ENCODE measurements around the gene KRTAP10-3.
"Not testable (repeated sequence)": the region's sequence is repeated elsewhere in the genome, so short reads cannot be mapped to it uniquely, and the experiment has no call there.

KRTAP10-3 gene

GRCh38 chr21:44578371-44579055 lies 19.9 kb upstream of the KRTAP10-3 start:
- H3K27ac ChIP-seq (ENCODE audit: low read depth, low read length, severe bottlenecking) = no peak overlapping the region
- no peak overlapping the region for H3K4me3 ChIP-seq (ENCODE audit: extremely low read depth, insufficient read depth, low read length, poor library complexity, severe bottlenecking)
- 90 to 92% methylated on average over 12 to 15 of the region's 17 CpGs for WGBS, 2 experiments (ENCODE audit: insufficient coverage in 2 of 2)
- H3K4me1 ChIP-seq (ENCODE audit: control insufficient read depth, insufficient read depth, low read length, poor library complexity, severe bottlenecking) = no peaks in the 10 kb centered on the region
- H3K36me3 ChIP-seq (ENCODE audit: control insufficient read depth, insufficient read depth, low read length) = no peaks in the 10 kb centered on the region
- H3K9me3 ChIP-seq (ENCODE audit: control insufficient read depth, low read length) = peaks cover 8% of the 10 kb centered on the region

GRCh38 chr21:44576025-44576420 lies 17.4 kb upstream of the KRTAP10-3 start:
- 86 to 94% methylated on average over 6 of the region's 10 CpGs for WGBS, 2 experiments (ENCODE audit: insufficient coverage in 2 of 2)
- Histone ChIP-seq H3K9me3 (ENCODE audit: control insufficient read depth, low read length) (peaks cover 18% of the 10 kb centered on the region), H3K4me1 (ENCODE audit: control insufficient read depth, insufficient read depth, low read length, poor library complexity, severe bottlenecking) (peaks cover 4% of the 10 kb centered on the region), H3K27ac (ENCODE audit: low read depth, low read length, severe bottlenecking) (no peak overlapping the region), H3K36me3 (ENCODE audit: control insufficient read depth, insufficient read depth, low read length) (no peaks in the 10 kb centered on the region), H3K4me3 (ENCODE audit: extremely low read depth, insufficient read depth, low read length, poor library complexity, severe bottlenecking) (no peak overlapping the region)

DNA sequence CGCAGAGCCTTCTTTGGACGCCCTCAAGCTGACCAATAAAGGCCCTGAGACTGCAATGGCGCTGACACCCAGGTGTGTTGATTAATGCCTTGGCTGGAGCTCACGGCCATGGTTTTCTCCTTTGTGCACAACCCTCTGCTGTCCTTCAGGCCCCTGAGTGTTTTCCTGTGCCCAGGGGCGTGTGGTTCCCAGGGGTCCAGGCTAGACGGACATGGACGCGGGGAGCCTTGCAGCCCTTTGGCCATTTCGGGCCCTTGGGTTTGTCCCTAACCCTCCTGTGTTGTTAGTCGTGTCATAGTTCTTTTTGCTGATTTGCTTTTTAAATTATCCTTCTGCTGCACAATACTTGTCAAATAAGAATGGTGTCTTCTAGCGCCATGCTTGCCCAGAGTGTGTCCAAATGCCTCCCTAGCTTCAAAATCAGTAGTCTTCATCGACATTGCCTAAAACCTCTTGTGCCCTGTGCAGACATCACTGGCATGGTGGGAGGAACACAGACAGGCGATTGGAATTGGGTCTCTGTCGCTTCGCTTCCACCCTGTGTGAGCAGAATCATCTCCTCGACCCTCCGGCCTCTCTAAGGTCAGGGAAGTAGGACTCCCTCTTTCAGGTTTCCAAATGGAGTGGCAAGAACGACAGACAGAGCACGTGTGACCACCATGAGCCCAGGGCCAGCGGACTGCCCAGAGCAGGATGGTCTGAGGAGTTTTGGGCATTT lies 16.9 kb upstream of the KRTAP10-3 start:
- WGBS, 2 experiments (ENCODE audit: insufficient coverage in 2 of 2) = 91 to 96% methylated on average over 19 to 20 of the region's 20 CpGs
- Histone ChIP-seq H3K36me3 (ENCODE audit: control insufficient read depth, insufficient read depth, low read length) (no peaks in the 10 kb centered on the region), H3K9me3 (ENCODE audit: control insufficient read depth, low read length) (peaks cover 23% of the 10 kb centered on the region), H3K27ac (ENCODE audit: low read depth, low read length, severe bottlenecking) (no peak overlapping the region), H3K4me3 (ENCODE audit: extremely low read depth, insufficient read depth, low read length, poor library complexity, severe bottlenecking) (no peak overlapping the region), H3K4me1 (ENCODE audit: control insufficient read depth, insufficient read depth, low read length, poor library complexity, severe bottlenecking) (peaks cover 4% of the 10 kb centered on the region)

DNA sequence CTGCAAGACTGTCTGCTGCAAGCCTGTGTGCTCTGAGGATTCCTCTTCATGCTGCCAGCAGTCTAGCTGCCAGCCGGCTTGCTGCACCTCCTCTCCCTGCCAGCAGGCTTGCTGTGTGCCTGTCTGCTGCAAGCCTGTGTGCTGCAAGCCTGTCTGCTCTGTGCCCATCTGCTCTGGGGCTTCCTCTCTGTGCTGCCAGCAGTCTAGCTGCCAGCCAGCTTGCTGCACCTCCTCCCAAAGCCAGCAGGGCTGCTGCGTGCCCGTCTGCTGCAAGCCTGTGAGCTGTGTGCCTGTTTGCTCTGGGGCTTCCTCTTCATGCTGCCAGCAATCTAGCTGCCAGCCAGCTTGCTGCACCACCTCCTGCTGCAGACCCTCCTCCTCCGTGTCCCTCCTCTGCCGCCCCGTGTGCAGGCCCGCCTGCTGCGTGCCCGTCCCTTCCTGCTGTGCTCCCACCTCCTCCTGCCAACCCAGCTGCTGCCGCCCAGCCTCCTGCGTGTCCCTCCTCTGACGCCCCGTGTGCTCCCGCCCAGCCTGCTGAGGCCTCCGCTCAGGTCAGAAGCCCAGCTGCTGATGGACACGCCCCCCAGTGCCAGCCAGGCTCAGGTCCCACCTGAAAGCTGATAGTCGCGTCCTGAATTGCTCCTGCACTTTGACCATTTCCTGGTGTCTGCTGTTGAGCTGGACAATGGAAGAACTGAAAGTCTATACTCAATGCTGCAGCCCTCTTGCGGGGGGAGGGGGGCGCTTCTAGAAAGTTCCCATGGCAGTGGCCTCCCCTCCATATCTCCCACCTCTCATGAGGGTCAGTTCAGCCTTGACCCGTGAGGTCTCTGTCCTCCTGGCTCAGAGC lies 16.1 kb upstream of the KRTAP10-3 start:
- 71 to 79% methylated on average over 20 to 21 of the region's 21 CpGs for WGBS, 2 experiments (ENCODE audit: insufficient coverage in 2 of 2)
- no peak overlapping the region for H3K4me3 ChIP-seq (ENCODE audit: extremely low read depth, insufficient read depth, low read length, poor library complexity, severe bottlenecking)
- H3K9me3 ChIP-seq (ENCODE audit: control insufficient read depth, low read length) = peaks cover 27% of the 10 kb centered on the region
- H3K27ac ChIP-seq (ENCODE audit: low read depth, low read length, severe bottlenecking) = no peak overlapping the region
- peaks cover 4% of the 10 kb centered on the region for H3K4me1 ChIP-seq (ENCODE audit: control insufficient read depth, insufficient read depth, low read length, poor library complexity, severe bottlenecking)
- H3K36me3 ChIP-seq (ENCODE audit: control insufficient read depth, insufficient read depth, low read length) = no peaks in the 10 kb centered on the region

DNA sequence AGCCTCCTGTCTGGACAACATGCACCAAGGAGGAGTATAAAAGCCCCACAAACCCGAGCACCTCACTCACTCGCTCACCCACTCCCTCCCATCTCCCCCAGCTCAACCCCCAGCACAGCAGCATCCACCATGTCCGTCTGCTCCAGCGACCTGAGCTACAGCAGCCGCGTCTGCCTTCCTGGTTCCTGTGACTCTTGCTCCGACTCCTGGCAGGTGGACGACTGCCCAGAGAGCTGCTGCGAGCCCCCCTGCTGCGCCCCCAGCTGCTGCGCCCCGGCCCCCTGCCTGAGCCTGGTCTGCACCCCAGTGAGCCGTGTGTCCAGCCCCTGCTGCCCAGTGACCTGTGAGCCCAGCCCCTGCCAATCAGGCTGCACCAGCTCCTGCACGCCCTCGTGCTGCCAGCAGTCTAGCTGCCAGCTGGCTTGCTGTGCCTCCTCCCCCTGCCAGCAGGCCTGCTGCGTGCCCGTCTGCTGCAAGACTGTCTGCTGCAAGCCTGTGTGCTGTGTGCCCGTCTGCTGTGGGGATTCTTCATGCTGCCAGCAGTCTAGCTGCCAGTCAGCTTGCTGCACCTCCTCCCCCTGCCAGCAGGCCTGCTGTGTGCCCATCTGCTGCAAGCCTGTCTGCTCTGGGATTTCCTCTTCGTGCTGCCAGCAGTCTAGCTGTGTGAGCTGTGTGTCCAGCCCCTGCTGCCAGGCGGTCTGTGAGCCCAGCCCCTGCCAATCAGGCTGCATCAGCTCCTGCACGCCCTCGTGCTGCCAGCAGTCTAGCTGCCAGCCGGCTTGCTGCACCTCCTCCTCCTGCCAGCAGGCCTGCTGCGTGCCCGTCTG lies 15.2 kb upstream of the KRTAP10-3 start, which contains the start of gene KRTAP10-4:
Gene KRTAP10-4 (plus strand): TSS at position 100 of the 827 bp plus-strand sequence. CDS start 30 bp downstream, at position 130.
- H3K9me3 ChIP-seq (ENCODE audit: control insufficient read depth, low read length) = peaks cover 27% of the 10 kb centered on the region
- not testable (repeated sequence) for H3K27ac ChIP-seq (ENCODE audit: low read depth, low read length, severe bottlenecking); H3K4me1 ChIP-seq (ENCODE audit: control insufficient read depth, insufficient read depth, low read length, poor library complexity, severe bottlenecking); H3K36me3 ChIP-seq (ENCODE audit: control insufficient read depth, insufficient read depth, low read length); H3K4me3 ChIP-seq (ENCODE audit: extremely low read depth, insufficient read depth, low read length, poor library complexity, severe bottlenecking)
- WGBS, 2 experiments (ENCODE audit: insufficient coverage in 2 of 2) = 82 to 84% methylated on average over 2 to 14 of the region's 25 CpGs

GRCh38 chr21:44572959-44573583 lies 14.5 kb upstream of the KRTAP10-3 start:
- H3K9me3 ChIP-seq (ENCODE audit: control insufficient read depth, low read length) = peaks cover 27% of the 10 kb centered on the region
- peaks cover 4% of the 10 kb centered on the region for H3K4me1 ChIP-seq (ENCODE audit: control insufficient read depth, insufficient read depth, low read length, poor library complexity, severe bottlenecking)
- H3K36me3 ChIP-seq (ENCODE audit: control insufficient read depth, insufficient read depth, low read length) = no peaks in the 10 kb centered on the region
- no peak overlapping the region for H3K27ac ChIP-seq (ENCODE audit: low read depth, low read length, severe bottlenecking)
- WGBS, 2 experiments (ENCODE audit: insufficient coverage in 2 of 2) = 89 to 92% methylated on average over 15 of the region's 15 CpGs
- H3K4me3 ChIP-seq (ENCODE audit: extremely low read depth, insufficient read depth, low read length, poor library complexity, severe bottlenecking) = no peak overlapping the region

- Histone ChIP-seq H3K36me3 (ENCODE audit: control insufficient read depth, insufficient read depth, low read length) (no peaks in the 10 kb centered on the region), H3K4me3 (ENCODE audit: extremely low read depth, insufficient read depth, low read length, poor library complexity, severe bottlenecking) (no peak overlapping the region), H3K4me1 (ENCODE audit: control insufficient read depth, insufficient read depth, low read length, poor library complexity, severe bottlenecking) (peaks cover 4% of the 10 kb centered on the region), H3K27ac (ENCODE audit: low read depth, low read length, severe bottlenecking) (no peak overlapping the region), H3K9me3 (ENCODE audit: control insufficient read depth, low read length) (peaks cover 23% of the 10 kb centered on the region)
- 93 to 94% methylated on average over 29 to 40 of the region's 40 CpGs for WGBS, 2 experiments (ENCODE audit: insufficient coverage in 2 of 2)
Measured at GRCh38 chr21:44571844-44572782, 13.5 kb upstream of the KRTAP10-3 start.

GRCh38 chr21:44571296-44571695 lies 12.7 kb upstream of the KRTAP10-3 start:
- H3K4me3 ChIP-seq (ENCODE audit: extremely low read depth, insufficient read depth, low read length, poor library complexity, severe bottlenecking) = no peak overlapping the region
- H3K36me3 ChIP-seq (ENCODE audit: control insufficient read depth, insufficient read depth, low read length) = no peaks in the 10 kb centered on the region
- peaks cover 19% of the 10 kb centered on the region for H3K9me3 ChIP-seq (ENCODE audit: control insufficient read depth, low read length)
- H3K4me1 ChIP-seq (ENCODE audit: control insufficient read depth, insufficient read depth, low read length, poor library complexity, severe bottlenecking) = peaks cover 4% of the 10 kb centered on the region
- 72 to 94% methylated on average over 2 to 4 of the region's 4 CpGs for WGBS, 2 experiments (ENCODE audit: insufficient coverage in 2 of 2)
- H3K27ac ChIP-seq (ENCODE audit: low read depth, low read length, severe bottlenecking) = no peak overlapping the region

DNA sequence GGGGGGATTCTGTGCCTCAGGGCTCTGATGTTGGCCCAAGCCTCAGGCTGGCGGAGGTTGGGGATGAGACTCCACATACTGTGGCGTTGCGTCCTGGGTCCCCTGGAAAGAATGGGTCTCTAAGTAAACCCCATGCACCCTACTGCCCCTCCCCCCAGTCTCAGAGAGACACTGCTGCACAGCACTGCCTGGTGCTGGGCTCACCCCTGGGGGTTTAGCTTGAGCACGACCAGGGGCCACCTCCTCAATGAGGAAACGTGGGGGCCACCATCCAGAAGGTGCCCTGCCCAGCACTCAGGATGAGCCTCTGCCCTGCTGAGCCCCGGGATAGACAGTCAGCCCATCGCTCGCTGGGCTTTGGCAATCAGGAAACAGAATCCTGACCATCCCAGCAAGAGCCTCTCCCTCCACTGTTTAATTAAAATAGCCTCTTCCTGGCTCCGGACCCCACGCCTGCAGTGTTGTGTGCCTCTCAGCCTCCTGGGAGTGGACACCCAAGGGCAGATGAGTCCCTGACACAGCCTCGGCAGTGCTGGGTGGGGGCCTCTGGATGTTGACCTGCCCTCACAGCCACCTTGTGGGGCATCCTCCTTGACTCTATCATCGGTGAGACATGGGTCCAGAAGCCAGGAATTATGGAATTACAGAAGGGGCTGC lies 11.4 kb upstream of the KRTAP10-3 start:
- H3K4me1 ChIP-seq (ENCODE audit: control insufficient read depth, insufficient read depth, low read length, poor library complexity, severe bottlenecking) = peaks cover 4% of the 10 kb centered on the region
- 90 to 93% methylated on average over 7 to 11 of the region's 12 CpGs for WGBS, 2 experiments (ENCODE audit: insufficient coverage in 2 of 2)
- no peak overlapping the region for H3K4me3 ChIP-seq (ENCODE audit: extremely low read depth, insufficient read depth, low read length, poor library complexity, severe bottlenecking)
- peaks cover 19% of the 10 kb centered on the region for H3K9me3 ChIP-seq (ENCODE audit: control insufficient read depth, low read length)
- no peak overlapping the region for H3K27ac ChIP-seq (ENCODE audit: low read depth, low read length, severe bottlenecking)
- H3K36me3 ChIP-seq (ENCODE audit: control insufficient read depth, insufficient read depth, low read length) = no peaks in the 10 kb centered on the region

Measured in mesodermal cell (in vitro differentiated cells).